HepG2 (cell line): Measurements from ENCODE around the gene PPHLN1. TPM values are rescaled to one million over a fixed set of nuclear protein-coding genes. Genes with fewer than 3 reads are reported as not detected.

Experiments
- ATAC-seq: fragments of 200-7000 bp; cut with Tn5 transposase; 3 replicates; pipeline ENCODE4 v1.9.1; 2020; ENCODE audit warnings: mild to moderate bottlenecking, moderate library complexity
- BruUV-seq: library from RNA; stranded (reverse); fragments of 400-500 nt; replicated peaks from 2 replicates; lab custom pipeline; 2021; lab: Mats Ljungman, UMichigan
- CTCF ChIA-PET: fragments of 300-600 bp; formaldehyde crosslinking; extraction: SDS; loops from one replicate; lab custom pipeline; 2021; ENCODE audit warnings: low total read pairs, inconsistent platforms, low intra/inter-chr PET ratio; lab: Yijun Ruan, JAX
- POLR2A ChIA-PET: fragments of 350-600 bp; sonication (Branson Sonifier 250); formaldehyde crosslinking; loops from one replicate; lab custom pipeline; 2020; ENCODE audit warnings: antibody characterized with exemption, inconsistent platforms; lab: Yijun Ruan, JAX
- DNase-seq: peaks from one replicate; pipeline ENCODE4 v3.0.0-alpha.2; 2015; ENCODE audit warnings: low spot score
- FAIRE-seq: peaks from 3 replicates; lab custom pipeline; 2011; peaks lifted over from hg19 to GRCh38; lab: Jason Lieb, UNC
- H2AFZ ChIP-seq: one replicate; pipeline ENCODE4 v1.6.1; 2011; ENCODE audit warnings: low read length, inconsistent platforms
- H3K27ac ChIP-seq: fragments of 300-600 bp; 3 replicates; pipeline ENCODE4 v1.8.0; 2011; ENCODE audit warnings: mixed run types, mild to moderate bottlenecking, mixed read lengths, low read length, inconsistent platforms; ENCODE audit not compliant: insufficient read depth; ENCODE audit errors: extremely low read length
- H3K27me3 ChIP-seq, 2 experiments: fragments of 200-600 bp in 1 of 2; 2 replicates in 1 of 2; 3 replicates in 1 of 2; pipeline versions ENCODE4 v1.6.0 to v1.8.0; 2011; ENCODE audit warnings: low read length in 2 of 2, mild to moderate bottlenecking in 2 of 2, moderate library complexity in 2 of 2, inconsistent platforms in 1 of 2; ENCODE audit not compliant: insufficient read depth in 2 of 2, control insufficient read depth in 1 of 2
- H3K36me3 ChIP-seq, 2 experiments: fragments of 200-600 bp in 1 of 2; replicated peaks in 1 of 2; 2 replicates in 1 of 2; 3 replicates in 1 of 2; pipeline versions ENCODE4 v1.5.1 to v1.8.0; 2011; ENCODE audit warnings: low read length in 2 of 2, inconsistent platforms in 1 of 2; ENCODE audit not compliant: insufficient read depth in 2 of 2, control insufficient read depth in 1 of 2
- H3K4me1 ChIP-seq: 2 replicates; pipeline ENCODE4 v1.5.1; 2012; ENCODE audit warnings: low read length, inconsistent platforms; ENCODE audit not compliant: insufficient read depth
- H3K4me2 ChIP-seq: 2 replicates; pipeline ENCODE4 v1.6.0; 2011; ENCODE audit warnings: low read depth, low read length, inconsistent platforms
- H3K4me3 ChIP-seq, 3 experiments: fragments of 200-600 bp in 1 of 3; sonication (generic), shearing (Covaris generic) in 1 of 3; replicated peaks in 1 of 3; 2 replicates each; pipeline ENCODE4 v1.5.1; 2011 to 2016; ENCODE audit warnings: low read length in 3 of 3, inconsistent platforms in 2 of 3, low read depth in 2 of 3, mild to moderate bottlenecking in 2 of 3, control low read depth in 1 of 3, mixed read lengths in 1 of 3; ENCODE audit not compliant: insufficient read depth in 1 of 3
- H3K79me2 ChIP-seq: one replicate; pipeline ENCODE4 v1.6.1; 2011; ENCODE audit warnings: low read length, inconsistent platforms; ENCODE audit not compliant: insufficient read depth
- H3K9ac ChIP-seq: 2 replicates; pipeline ENCODE4 v1.6.0; 2011; ENCODE audit warnings: mild to moderate bottlenecking, low read depth, low read length, inconsistent platforms; ENCODE audit not compliant: insufficient read depth
- H3K9me3 ChIP-seq: 2 replicates; pipeline ENCODE4 v1.5.1; 2012; ENCODE audit warnings: mild to moderate bottlenecking, low read length
- H4K20me1 ChIP-seq: 2 replicates; pipeline ENCODE4 v1.6.0; 2011; ENCODE audit warnings: inconsistent platforms, mild to moderate bottlenecking, low read length, moderate library complexity; ENCODE audit not compliant: insufficient read depth
- ASH2L ChIP-seq: fragments of 300-600, 200-600 bp; sonication (generic); IDR thresholded peaks from 2 replicates; pipeline ENCODE4 v1.7.0; 2017; ENCODE audit warnings: low read depth, mild to moderate bottlenecking, moderate library complexity, mixed read lengths, low read length; ENCODE audit not compliant: insufficient read length
- CBX1 ChIP-seq: IDR thresholded peaks from one replicate; pipeline ENCODE4 v1.6.1; 2016; ENCODE audit warnings: antibody characterized with exemption, low read depth
- CC2D1A ChIP-seq: sonication (generic); formaldehyde crosslinking; IDR thresholded peaks from 2 replicates; pipeline ENCODE4 v1.8.1; 2023; ENCODE audit warnings: mild to moderate bottlenecking, missing genetic modification reagents
- HOXA9 ChIP-seq: sonication (generic); formaldehyde crosslinking; IDR thresholded peaks from 2 replicates; pipeline ENCODE4 v1.8.1; 2022; ENCODE audit warnings: missing genetic modification reagents, mild to moderate bottlenecking, moderate library complexity, borderline replicate concordance
- KLF9 ChIP-seq: IDR thresholded peaks from 2 replicates; pipeline ENCODE4 v1.6.1; 2016; ENCODE audit warnings: low read depth
- NKX3-1 ChIP-seq: sonication (generic); formaldehyde crosslinking; IDR thresholded peaks from 2 replicates; pipeline ENCODE4 v1.5.0; 2020; ENCODE audit warnings: missing genetic modification reagents
- PRMT3 ChIP-seq: sonication (generic); formaldehyde crosslinking; IDR thresholded peaks from 2 replicates; pipeline ENCODE4 v1.8.1; 2022; ENCODE audit warnings: low read depth, mild to moderate bottlenecking, moderate library complexity, missing genetic modification reagents, borderline replicate concordance
- TEAD3 ChIP-seq: optimal IDR thresholded peaks from 2 replicates; pipeline ENCODE3; 2016; ENCODE audit warnings: borderline replicate concordance
- WGBS: methylation state at CpG from one replicate; pipeline ENCODE4 v1.1.6; 2017; ENCODE audit warnings: low lambda C conversion rate; 5-methylcytosine and 5-hydroxymethylcytosine counted together
- in situ Hi-C: cut with HindIII; loops from 2 replicates; pipeline ENCODE4 v1.10.0; 2017; ENCODE audit warnings: low pct_unique_long_range_greater_than_20kb; ENCODE audit not compliant: extremely low pct_ligation_motif_present
- intact Hi-C: fragments of 100-400 bp; cut with micrococcal nuclease; formaldehyde crosslinking; loops from one replicate; pipeline ENCODE4 v1.10.0; 2022; ENCODE audit not compliant: unreplicated experiment
- polyA plus RNA-seq, 8 experiments: library from polyadenylated mRNA; depleted of rRNA in 3 of 8; stranded (reverse) in 7 of 8; unstranded in 1 of 8; fragments of >200 nt; fragmentation: Illumina TruSeq in 4 of 8; extraction: Trizol in 4 of 8; gene quantifications; 2 replicates each; pipeline versions ENCODE4 v1.2.1 to v1.2.3, GENCODE V29; 2011 to 2016; ENCODE audit warnings: low read depth in 4 of 8, missing spikeins in 1 of 8, mixed read lengths in 1 of 8; ENCODE audit not compliant: insufficient read depth in 1 of 8
- total RNA-seq, 5 experiments: library from RNA; depleted of rRNA; stranded (reverse); fragments of >200 nt; fragmentation: Illumina TruSeq; extraction: Trizol; gene quantifications; 2 replicates each; pipeline ENCODE4 v1.2.3, GENCODE V29; 2016; ENCODE audit warnings: low read depth in 1 of 5
- TF ChIP-seq, protein P1 (sequence below): sonication (generic); formaldehyde crosslinking; IDR thresholded peaks from 2 replicates; pipeline ENCODE4 v1.4.0; 2020; ENCODE audit warnings: mild to moderate bottlenecking, missing genetic modification reagents
- TF ChIP-seq, protein P2 (sequence below): IDR thresholded peaks from 2 replicates; pipeline ENCODE4 v1.6.1; 2016; ENCODE audit warnings: mild to moderate bottlenecking
- TF ChIP-seq, protein P3 (sequence below): sonication (generic); formaldehyde crosslinking; IDR thresholded peaks from 2 replicates; pipeline ENCODE4 v1.4.0; 2020; ENCODE audit warnings: missing genetic modification reagents, borderline replicate concordance
- TF ChIP-seq, protein P4 (sequence below): sonication (generic); formaldehyde crosslinking; IDR thresholded peaks from 2 replicates; pipeline ENCODE4 v1.4.0; 2020; ENCODE audit warnings: mild to moderate bottlenecking, missing genetic modification reagents
- TF ChIP-seq, protein P5 (sequence below): sonication (generic); formaldehyde crosslinking; IDR thresholded peaks from 2 replicates; pipeline ENCODE4 v1.4.0; 2020; ENCODE audit warnings: mild to moderate bottlenecking, missing genetic modification reagents

The PPHLN1 gene
- total and polyA plus RNA-seq, 2 of the 13 experiments (the other 11 are each of a cell fraction or from before 2014, with no cell fraction given), result 43.4 to 66.0 TPM

DNA sequence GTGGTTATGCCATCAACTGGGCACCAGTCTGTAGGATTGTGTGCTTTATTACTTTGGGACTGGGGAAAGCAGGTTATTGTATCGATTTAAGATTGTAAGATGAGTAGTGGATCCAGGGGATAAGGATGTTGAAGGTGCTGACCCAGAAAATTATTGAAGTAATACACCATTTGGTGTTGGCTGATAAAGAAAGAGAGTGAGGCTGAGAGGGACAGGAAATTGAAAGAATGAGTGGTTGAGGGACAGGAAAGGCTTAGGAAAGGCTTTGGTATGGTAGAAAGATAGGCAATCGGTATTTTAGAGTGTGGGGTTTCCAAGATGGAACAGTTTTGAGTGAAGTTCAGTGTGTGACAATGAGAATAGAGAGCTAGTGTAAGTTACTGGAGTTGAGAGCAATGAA, 12.3 kb downstream of the PPHLN1 start:
- DNase-seq, result no peak
- Histone ChIP-seq H3K9ac (no peak overlapping the region), H3K4me1 (no peaks in the 10 kb centered on the region), H3K27me3 (no peaks in the 10 kb centered on the region), H3K36me3 (peaks cover 3 to 20% of the 10 kb centered on the region in 2 experiments; a peak in 4 of 5 replicates), H4K20me1 (peaks cover 10% of the 10 kb centered on the region; the same call in 1 of the 2 replicates), H3K4me2 (no peak overlapping the region), H3K27ac (no peak overlapping the region), H3K9me3 (no peaks in the 10 kb centered on the region), H2AFZ (no peak overlapping the region), H3K79me2 (peaks cover 47% of the 10 kb centered on the region), H3K4me3 (no peak overlapping the region)
- FAIRE-seq, result no peak
- no peak for ATAC-seq
- CTCF ChIA-PET, result no interaction called here
- in situ Hi-C loops (no loop called here), intact Hi-C loops (no loop called here)
- 100% methylated on average over 2 of the region's 2 CpGs for WGBS
- TSS peak; percentile 11 for BruUV-seq
- TF ChIP-seq CC2D1A (CRISPR knock-in tag) (no peak), PRMT3 (CRISPR knock-in tag) (no peak), HOXA9 (CRISPR knock-in tag) (no peak), KLF9 (no peak), TEAD3 (CRISPR knock-in tag) (no peak), ASH2L (no peak), CBX1 (no peak), NKX3-1 (CRISPR knock-in tag) (no peak)
- TF ChIP-seq, protein P1, sequence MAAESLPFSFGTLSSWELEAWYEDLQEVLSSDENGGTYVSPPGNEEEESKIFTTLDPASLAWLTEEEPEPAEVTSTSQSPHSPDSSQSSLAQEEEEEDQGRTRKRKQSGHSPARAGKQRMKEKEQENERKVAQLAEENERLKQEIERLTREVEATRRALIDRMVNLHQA, result no peak
- TF ChIP-seq, protein P2, sequence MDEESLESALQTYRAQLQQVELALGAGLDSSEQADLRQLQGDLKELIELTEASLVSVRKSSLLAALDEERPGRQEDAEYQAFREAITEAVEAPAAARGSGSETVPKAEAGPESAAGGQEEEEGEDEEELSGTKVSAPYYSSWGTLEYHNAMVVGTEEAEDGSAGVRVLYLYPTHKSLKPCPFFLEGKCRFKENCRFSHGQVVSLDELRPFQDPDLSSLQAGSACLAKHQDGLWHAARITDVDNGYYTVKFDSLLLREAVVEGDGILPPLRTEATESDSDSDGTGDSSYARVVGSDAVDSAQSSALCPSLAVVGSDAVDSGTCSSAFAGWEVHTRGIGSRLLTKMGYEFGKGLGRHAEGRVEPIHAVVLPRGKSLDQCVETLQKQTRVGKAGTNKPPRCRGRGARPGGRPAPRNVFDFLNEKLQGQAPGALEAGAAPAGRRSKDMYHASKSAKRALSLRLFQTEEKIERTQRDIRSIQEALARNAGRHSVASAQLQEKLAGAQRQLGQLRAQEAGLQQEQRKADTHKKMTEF (CRISPR knock-in tag), result no peak
- TF ChIP-seq, protein P3, sequence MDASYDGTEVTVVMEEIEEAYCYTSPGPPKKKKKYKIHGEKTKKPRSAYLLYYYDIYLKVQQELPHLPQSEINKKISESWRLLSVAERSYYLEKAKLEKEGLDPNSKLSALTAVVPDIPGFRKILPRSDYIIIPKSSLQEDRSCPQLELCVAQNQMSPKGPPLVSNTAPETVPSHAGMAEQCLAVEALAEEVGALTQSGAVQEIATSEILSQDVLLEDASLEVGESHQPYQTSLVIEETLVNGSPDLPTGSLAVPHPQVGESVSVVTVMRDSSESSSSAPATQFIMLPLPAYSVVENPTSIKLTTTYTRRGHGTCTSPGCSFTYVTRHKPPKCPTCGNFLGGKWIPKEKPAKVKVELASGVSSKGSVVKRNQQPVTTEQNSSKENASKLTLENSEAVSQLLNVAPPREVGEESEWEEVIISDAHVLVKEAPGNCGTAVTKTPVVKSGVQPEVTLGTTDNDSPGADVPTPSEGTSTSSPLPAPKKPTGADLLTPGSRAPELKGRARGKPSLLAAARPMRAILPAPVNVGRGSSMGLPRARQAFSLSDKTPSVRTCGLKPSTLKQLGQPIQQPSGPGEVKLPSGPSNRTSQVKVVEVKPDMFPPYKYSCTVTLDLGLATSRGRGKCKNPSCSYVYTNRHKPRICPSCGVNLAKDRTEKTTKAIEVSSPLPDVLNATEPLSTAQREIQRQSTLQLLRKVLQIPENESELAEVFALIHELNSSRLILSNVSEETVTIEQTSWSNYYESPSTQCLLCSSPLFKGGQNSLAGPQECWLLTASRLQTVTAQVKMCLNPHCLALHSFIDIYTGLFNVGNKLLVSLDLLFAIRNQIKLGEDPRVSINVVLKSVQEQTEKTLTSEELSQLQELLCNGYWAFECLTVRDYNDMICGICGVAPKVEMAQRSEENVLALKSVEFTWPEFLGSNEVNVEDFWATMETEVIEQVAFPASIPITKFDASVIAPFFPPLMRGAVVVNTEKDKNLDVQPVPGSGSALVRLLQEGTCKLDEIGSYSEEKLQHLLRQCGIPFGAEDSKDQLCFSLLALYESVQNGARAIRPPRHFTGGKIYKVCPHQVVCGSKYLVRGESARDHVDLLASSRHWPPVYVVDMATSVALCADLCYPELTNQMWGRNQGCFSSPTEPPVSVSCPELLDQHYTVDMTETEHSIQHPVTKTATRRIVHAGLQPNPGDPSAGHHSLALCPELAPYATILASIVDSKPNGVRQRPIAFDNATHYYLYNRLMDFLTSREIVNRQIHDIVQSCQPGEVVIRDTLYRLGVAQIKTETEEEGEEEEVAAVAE (CRISPR knock-in tag), result no peak
- TF ChIP-seq, protein P4, sequence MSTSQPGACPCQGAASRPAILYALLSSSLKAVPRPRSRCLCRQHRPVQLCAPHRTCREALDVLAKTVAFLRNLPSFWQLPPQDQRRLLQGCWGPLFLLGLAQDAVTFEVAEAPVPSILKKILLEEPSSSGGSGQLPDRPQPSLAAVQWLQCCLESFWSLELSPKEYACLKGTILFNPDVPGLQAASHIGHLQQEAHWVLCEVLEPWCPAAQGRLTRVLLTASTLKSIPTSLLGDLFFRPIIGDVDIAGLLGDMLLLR (CRISPR knock-in tag), result no peak
- TF ChIP-seq, protein P5, sequence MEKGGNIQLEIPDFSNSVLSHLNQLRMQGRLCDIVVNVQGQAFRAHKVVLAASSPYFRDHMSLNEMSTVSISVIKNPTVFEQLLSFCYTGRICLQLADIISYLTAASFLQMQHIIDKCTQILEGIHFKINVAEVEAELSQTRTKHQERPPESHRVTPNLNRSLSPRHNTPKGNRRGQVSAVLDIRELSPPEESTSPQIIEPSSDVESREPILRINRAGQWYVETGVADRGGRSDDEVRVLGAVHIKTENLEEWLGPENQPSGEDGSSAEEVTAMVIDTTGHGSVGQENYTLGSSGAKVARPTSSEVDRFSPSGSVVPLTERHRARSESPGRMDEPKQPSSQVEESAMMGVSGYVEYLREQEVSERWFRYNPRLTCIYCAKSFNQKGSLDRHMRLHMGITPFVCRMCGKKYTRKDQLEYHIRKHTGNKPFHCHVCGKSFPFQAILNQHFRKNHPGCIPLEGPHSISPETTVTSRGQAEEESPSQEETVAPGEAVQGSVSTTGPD (CRISPR knock-in tag), result no peak
- POLR2A ChIA-PET, result no interaction called here
